ENCODE measurements around the gene WWOX. TPM values are rescaled to one million over a fixed set of nuclear protein-coding genes. Genes with fewer than 3 reads are reported as not detected.

WWOX gene
- total RNA-seq, 1 experiment from 2014 or later, result 28.3 TPM

GRCh38 chr16:78324649-78325285 lies 225.3 kb downstream of the WWOX start:
- H3K4me1 ChIP-seq (ENCODE audit: insufficient read depth, low read length), result no peaks in the 10 kb centered on the region
- DNase-seq, result no peak
- H3K4me2 ChIP-seq (ENCODE audit: low read length), result no peak overlapping the region
- H3K9me2 ChIP-seq (replicated peaks; ENCODE audit: low read length), result no peaks in the 10 kb centered on the region
- H3K9me3 ChIP-seq (ENCODE audit: low read length), result no peaks in the 10 kb centered on the region
- H3K79me2 ChIP-seq (ENCODE audit: low read length), result no peaks in the 10 kb centered on the region
- no peak overlapping the region for H3K4me3 ChIP-seq (ENCODE audit: low read length)
- no peak overlapping the region for H3K27ac ChIP-seq (ENCODE audit: low read length)
- intact Hi-C loops (cut with micrococcal nuclease), result no loop called here
- no peak for ATAC-seq
- TF ChIP-seq CTCF (conservative IDR thresholded peaks at IDR 0.05; ENCODE audit: low read depth, low read length), result no peak
- no peak for TF ChIP-seq EZH2 (IDR thresholded peaks at IDR 0.05; ENCODE audit: low read length, unreplicated experiment)
- no peak for TF ChIP-seq EZH2phosphoT487 (IDR thresholded peaks at IDR 0.05; ENCODE audit: borderline replicate concordance, low read length)
- no peaks in the 10 kb centered on the region for H4K20me1 ChIP-seq (ENCODE audit: low read length)
- H3F3A ChIP-seq (ENCODE audit: low read length, unreplicated experiment), result no peaks in the 10 kb centered on the region
- H3K27me3 ChIP-seq (ENCODE audit: low read length), result no peaks in the 10 kb centered on the region
- BruUV-seq (replicated peaks), result no TSS peak
- H3K36me3 ChIP-seq (ENCODE audit: low read depth, low read length), result no peaks in the 10 kb centered on the region
- POLR2A ChIA-PET (ENCODE audit: unreplicated experiment), result no interaction called here
- H2AFZ ChIP-seq (ENCODE audit: low read length), result no peak overlapping the region
- no peak overlapping the region for H3K9ac ChIP-seq (ENCODE audit: low read length)
- CTCF ChIA-PET, result no interaction called here

- no TSS peak for BruUV-seq (replicated peaks)
- Histone ChIP-seq H3K27me3 (ENCODE audit: low read length) (no peaks in the 10 kb centered on the region), H3K9ac (ENCODE audit: low read length) (no peak overlapping the region), H3K4me1 (ENCODE audit: insufficient read depth, low read length) (no peaks in the 10 kb centered on the region), H3K36me3 (ENCODE audit: low read depth, low read length) (no peaks in the 10 kb centered on the region), H3K79me2 (ENCODE audit: low read length) (no peaks in the 10 kb centered on the region), H3K4me2 (ENCODE audit: low read length) (no peak overlapping the region), H3K9me2 (replicated peaks; ENCODE audit: low read length) (no peaks in the 10 kb centered on the region), H2AFZ (ENCODE audit: low read length) (no peak overlapping the region), H3K4me3 (ENCODE audit: low read length) (no peak overlapping the region), H3K9me3 (ENCODE audit: low read length) (no peaks in the 10 kb centered on the region), H4K20me1 (ENCODE audit: low read length) (no peaks in the 10 kb centered on the region), H3K27ac (ENCODE audit: low read length) (no peak overlapping the region), H3F3A (ENCODE audit: low read length, unreplicated experiment) (no peaks in the 10 kb centered on the region)
- DNase-seq, result no peak
- POLR2A ChIA-PET (ENCODE audit: unreplicated experiment), result no interaction called here
- intact Hi-C loops (cut with micrococcal nuclease), result no loop called here
- CTCF ChIA-PET, result no interaction called here
- TF ChIP-seq EZH2 (IDR thresholded peaks at IDR 0.05; ENCODE audit: low read length, unreplicated experiment), result no peak
- no peak for ATAC-seq
Observed at GRCh38 chr16:78325468-78326352, 226.3 kb downstream of the WWOX start.

GRCh38 chr16:78326731-78327130 lies 227.3 kb downstream of the WWOX start:
- no peaks in the 10 kb centered on the region for H3K4me1 ChIP-seq (ENCODE audit: insufficient read depth, low read length)
- ChIA-PET CTCF (no interaction called here), POLR2A (ENCODE audit: unreplicated experiment) (no interaction called here)
- ATAC-seq, result no peak
- no peak overlapping the region for H3K4me2 ChIP-seq (ENCODE audit: low read length)
- H3K36me3 ChIP-seq (ENCODE audit: low read depth, low read length), result no peaks in the 10 kb centered on the region
- H3K27me3 ChIP-seq (ENCODE audit: low read length), result no peaks in the 10 kb centered on the region
- H3K4me3 ChIP-seq (ENCODE audit: low read length), result no peak overlapping the region
- intact Hi-C loops (cut with micrococcal nuclease), result no loop called here
- H3K9me2 ChIP-seq (replicated peaks; ENCODE audit: low read length), result no peaks in the 10 kb centered on the region
- H3K9me3 ChIP-seq (ENCODE audit: low read length), result no peaks in the 10 kb centered on the region
- no peaks in the 10 kb centered on the region for H4K20me1 ChIP-seq (ENCODE audit: low read length)
- no peak overlapping the region for H3K9ac ChIP-seq (ENCODE audit: low read length)
- TF ChIP-seq EZH2phosphoT487 (IDR thresholded peaks at IDR 0.05; ENCODE audit: borderline replicate concordance, low read length), result no peak
- TF ChIP-seq CTCF (conservative IDR thresholded peaks at IDR 0.05; ENCODE audit: low read depth, low read length), result no peak
- no peak for TF ChIP-seq EZH2 (IDR thresholded peaks at IDR 0.05; ENCODE audit: low read length, unreplicated experiment)
- H2AFZ ChIP-seq (ENCODE audit: low read length), result no peak overlapping the region
- no peak overlapping the region for H3K27ac ChIP-seq (ENCODE audit: low read length)
- no peak for DNase-seq
- H3F3A ChIP-seq (ENCODE audit: low read length, unreplicated experiment), result no peaks in the 10 kb centered on the region
- no peaks in the 10 kb centered on the region for H3K79me2 ChIP-seq (ENCODE audit: low read length)
- no TSS peak for BruUV-seq (replicated peaks)
